ENCODE measurements around the gene SHISA6.

The SHISA6 gene

GRCh38 chr17:11256877-11257276 is 15.9 kb downstream of the SHISA6 start:
- 70% methylated on average over 11 of the region's 11 CpGs for whole genome bisulfite sequencing
- no peaks in the 10 kb centered on the region for H3K79me1 ChIP-seq (replicated peaks; ENCODE audit: low read length, poor library complexity, severe bottlenecking)
- no peak overlapping the region for H3K4ac ChIP-seq (ENCODE audit: low read depth in 1 of 2, low read length in 2 of 2)
- H3K23ac ChIP-seq (ENCODE audit: low read length in 2 of 2) = no peak overlapping the region
- H3K4me2 ChIP-seq (ENCODE audit: low read length, poor library complexity, severe bottlenecking) = no peak overlapping the region
- no peaks in the 10 kb centered on the region for H3K4me1 ChIP-seq (ENCODE audit: control insufficient read depth, insufficient read depth, low read depth, low read length)
- H3K36me3 ChIP-seq (ENCODE audit: control insufficient read depth in 1 of 2, insufficient read depth in 2 of 2, low read depth in 1 of 2, low read length in 2 of 2) = no peaks in the 10 kb centered on the region
- H2BK5ac ChIP-seq (ENCODE audit: low read depth, low read length, poor library complexity, severe bottlenecking) = no peak overlapping the region
- no peak for DNase-seq
- H2BK12ac ChIP-seq (ENCODE audit: low read length in 2 of 2) = no peak overlapping the region
- H3K9ac ChIP-seq (ENCODE audit: low read length) = no peak overlapping the region
- no peak overlapping the region for H2AK5ac ChIP-seq (ENCODE audit: low read length, severe bottlenecking)
- no peak overlapping the region for H2AFZ ChIP-seq (ENCODE audit: low read depth, low read length)
- H2BK15ac ChIP-seq (ENCODE audit: low read depth, poor library complexity, severe bottlenecking) = no peak overlapping the region
- H3K9me3 ChIP-seq (ENCODE audit: control insufficient read depth, low read length) = no peaks in the 10 kb centered on the region
- H3K14ac ChIP-seq (ENCODE audit: low read length in 2 of 2) = no peak overlapping the region
- no peak overlapping the region for H3K18ac ChIP-seq (ENCODE audit: low read depth in 1 of 2, low read length in 2 of 2)
- H4K8ac ChIP-seq (ENCODE audit: low read length) = no peak overlapping the region
- no peak overlapping the region for H3K4me3 ChIP-seq (ENCODE audit: insufficient read depth in 1 of 2, low read depth in 1 of 2, low read length in 2 of 2)
- no peak overlapping the region for H4K91ac ChIP-seq (ENCODE audit: low read length)
- no peak overlapping the region for H3K27ac ChIP-seq (ENCODE audit: low read length, poor library complexity, severe bottlenecking)
- peaks cover 0 to 4% of the 10 kb centered on the region in 2 experiments for H3K27me3 ChIP-seq (ENCODE audit: control insufficient read depth in 1 of 2, insufficient read depth in 1 of 2, low read length in 2 of 2)
- H2BK120ac ChIP-seq (ENCODE audit: low read depth, low read length) = no peak overlapping the region

DNA sequence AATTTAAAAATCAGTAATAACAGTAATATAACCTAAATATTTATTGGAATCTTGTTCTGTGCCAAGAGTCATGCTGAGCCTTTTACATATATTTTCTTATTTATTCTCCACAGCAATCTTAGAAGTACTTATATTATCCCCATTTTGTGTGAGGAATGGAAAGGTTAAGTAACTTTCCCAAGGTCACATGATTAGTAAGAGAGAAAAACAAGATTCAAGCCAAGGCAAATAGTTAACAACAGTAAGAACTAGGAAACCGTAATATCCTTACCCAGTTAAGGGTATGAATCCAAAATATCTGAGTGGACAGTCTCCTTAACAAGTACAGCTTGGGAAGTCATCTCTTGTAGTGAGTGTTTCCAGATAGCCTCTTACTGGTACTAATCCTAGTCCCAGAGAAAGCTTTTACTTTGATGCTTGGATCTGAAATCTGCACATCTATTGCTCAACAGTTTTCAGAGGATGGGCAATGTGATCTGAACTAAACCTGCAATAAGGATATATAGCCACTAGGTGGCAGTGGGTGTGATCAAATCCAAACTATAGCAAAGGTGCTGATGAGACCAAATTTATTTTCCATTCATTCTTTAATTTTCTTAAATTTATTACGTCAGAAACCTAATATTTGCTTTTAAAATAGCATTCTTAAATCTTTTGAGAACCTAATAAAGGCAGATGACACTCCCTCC is 23.3 kb downstream of the SHISA6 start:
- H2BK15ac ChIP-seq (ENCODE audit: low read depth, poor library complexity, severe bottlenecking) = no peak overlapping the region
- no peak overlapping the region for H3K14ac ChIP-seq (ENCODE audit: low read length in 2 of 2)
- H2BK5ac ChIP-seq (ENCODE audit: low read depth, low read length, poor library complexity, severe bottlenecking) = no peak overlapping the region
- H3K27me3 ChIP-seq (ENCODE audit: control insufficient read depth in 1 of 2, insufficient read depth in 1 of 2, low read length in 2 of 2) = no peaks in the 10 kb centered on the region
- no peak overlapping the region for H4K8ac ChIP-seq (ENCODE audit: low read length)
- H3K23ac ChIP-seq (ENCODE audit: low read length in 2 of 2) = no peak overlapping the region
- H2BK12ac ChIP-seq (ENCODE audit: low read length in 2 of 2) = no peak overlapping the region
- no peak overlapping the region for H3K18ac ChIP-seq (ENCODE audit: low read depth in 1 of 2, low read length in 2 of 2)
- H3K4me1 ChIP-seq (ENCODE audit: control insufficient read depth, insufficient read depth, low read depth, low read length) = no peaks in the 10 kb centered on the region
- no peak overlapping the region for H4K91ac ChIP-seq (ENCODE audit: low read length)
- H3K4ac ChIP-seq (ENCODE audit: low read depth in 1 of 2, low read length in 2 of 2) = no peak overlapping the region
- H2AFZ ChIP-seq (ENCODE audit: low read depth, low read length) = no peak overlapping the region
- H3K9me3 ChIP-seq (ENCODE audit: control insufficient read depth, low read length) = peaks cover 17% of the 10 kb centered on the region
- H2AK5ac ChIP-seq (ENCODE audit: low read length, severe bottlenecking) = no peak overlapping the region
- H3K27ac ChIP-seq (ENCODE audit: low read length, poor library complexity, severe bottlenecking) = no peak overlapping the region
- no peaks in the 10 kb centered on the region for H3K36me3 ChIP-seq (ENCODE audit: control insufficient read depth in 1 of 2, insufficient read depth in 2 of 2, low read depth in 1 of 2, low read length in 2 of 2)
- no peak overlapping the region for H2BK120ac ChIP-seq (ENCODE audit: low read depth, low read length)
- H3K4me2 ChIP-seq (ENCODE audit: low read length, poor library complexity, severe bottlenecking) = no peak overlapping the region
- no peak for DNase-seq
- WGBS = no CpG with 5 or more reads among the region's 2 CpGs
- H3K9ac ChIP-seq (ENCODE audit: low read length) = no peak overlapping the region
- H3K4me3 ChIP-seq (ENCODE audit: insufficient read depth in 1 of 2, low read depth in 1 of 2, low read length in 2 of 2) = no peak overlapping the region
- H3K79me1 ChIP-seq (replicated peaks; ENCODE audit: low read length, poor library complexity, severe bottlenecking) = no peaks in the 10 kb centered on the region

DNA sequence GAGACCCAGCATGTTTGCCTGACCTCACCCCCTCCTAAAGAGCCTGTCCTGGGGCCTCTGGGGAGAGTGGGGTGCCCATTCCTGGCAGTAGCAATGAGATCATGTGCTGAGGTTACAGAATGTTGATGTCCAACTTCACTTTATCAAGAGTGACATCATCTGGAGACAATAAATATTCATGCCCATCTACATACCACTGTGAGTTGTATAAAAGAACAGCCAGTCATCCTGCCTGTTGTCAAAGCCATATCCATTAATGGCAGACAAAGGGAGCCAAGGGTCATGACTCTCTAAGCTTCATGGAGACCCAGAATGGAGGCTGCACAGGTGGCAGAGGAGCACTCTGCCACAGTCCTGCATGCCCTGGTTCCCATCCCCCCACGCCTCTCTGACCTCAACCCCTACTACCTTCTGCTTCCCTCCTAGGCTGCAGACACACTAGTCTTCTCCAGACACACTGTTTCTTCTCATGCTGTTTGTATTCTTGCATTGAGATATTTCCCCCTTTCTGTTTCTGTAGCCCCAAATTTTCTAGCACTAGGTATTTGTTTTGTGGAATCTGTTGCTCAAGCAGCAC is 27.1 kb downstream of the SHISA6 start:
- no peak overlapping the region for H3K4me3 ChIP-seq (ENCODE audit: insufficient read depth in 1 of 2, low read depth in 1 of 2, low read length in 2 of 2)
- H3K9me3 ChIP-seq (ENCODE audit: control insufficient read depth, low read length) = peaks cover 14% of the 10 kb centered on the region
- DNase-seq = no peak
- no peaks in the 10 kb centered on the region for H3K4me1 ChIP-seq (ENCODE audit: control insufficient read depth, insufficient read depth, low read depth, low read length)
- no peak overlapping the region for H2BK120ac ChIP-seq (ENCODE audit: low read depth, low read length)
- 31% methylated on average over 1 of the region's 1 CpG for WGBS
- no peaks in the 10 kb centered on the region for H3K79me1 ChIP-seq (replicated peaks; ENCODE audit: low read length, poor library complexity, severe bottlenecking)
- no peak overlapping the region for H2BK15ac ChIP-seq (ENCODE audit: low read depth, poor library complexity, severe bottlenecking)
- H2BK12ac ChIP-seq (ENCODE audit: low read length in 2 of 2) = no peak overlapping the region
- H3K27me3 ChIP-seq (ENCODE audit: control insufficient read depth in 1 of 2, insufficient read depth in 1 of 2, low read length in 2 of 2) = no peaks in the 10 kb centered on the region
- H3K27ac ChIP-seq (ENCODE audit: low read length, poor library complexity, severe bottlenecking) = no peak overlapping the region
- H3K23ac ChIP-seq (ENCODE audit: low read length in 2 of 2) = no peak overlapping the region
- no peak overlapping the region for H2AK5ac ChIP-seq (ENCODE audit: low read length, severe bottlenecking)
- no peak overlapping the region for H3K4me2 ChIP-seq (ENCODE audit: low read length, poor library complexity, severe bottlenecking)
- no peaks in the 10 kb centered on the region for H3K36me3 ChIP-seq (ENCODE audit: control insufficient read depth in 1 of 2, insufficient read depth in 2 of 2, low read depth in 1 of 2, low read length in 2 of 2)
- no peak overlapping the region for H2AFZ ChIP-seq (ENCODE audit: low read depth, low read length)
- H3K9ac ChIP-seq (ENCODE audit: low read length) = no peak overlapping the region
- H3K18ac ChIP-seq (ENCODE audit: low read depth in 1 of 2, low read length in 2 of 2) = no peak overlapping the region
- no peak overlapping the region for H3K4ac ChIP-seq (ENCODE audit: low read depth in 1 of 2, low read length in 2 of 2)
- H2BK5ac ChIP-seq (ENCODE audit: low read depth, low read length, poor library complexity, severe bottlenecking) = no peak overlapping the region
- no peak overlapping the region for H4K8ac ChIP-seq (ENCODE audit: low read length)
- no peak overlapping the region for H3K14ac ChIP-seq (ENCODE audit: low read length in 2 of 2)
- no peak overlapping the region for H4K91ac ChIP-seq (ENCODE audit: low read length)

- Histone ChIP-seq H2BK120ac (ENCODE audit: low read depth, low read length) (no peak overlapping the region), H2BK12ac (ENCODE audit: low read length in 2 of 2) (no peak overlapping the region), H3K14ac (ENCODE audit: low read length in 2 of 2) (no peak overlapping the region), H2AK5ac (ENCODE audit: low read length, severe bottlenecking) (no peak overlapping the region), H3K79me1 (replicated peaks; ENCODE audit: low read length, poor library complexity, severe bottlenecking) (no peaks in the 10 kb centered on the region), H2AFZ (ENCODE audit: low read depth, low read length) (no peak overlapping the region), H3K36me3 (ENCODE audit: control insufficient read depth in 1 of 2, insufficient read depth in 2 of 2, low read depth in 1 of 2, low read length in 2 of 2) (no peaks in the 10 kb centered on the region), H2BK15ac (ENCODE audit: low read depth, poor library complexity, severe bottlenecking) (no peak overlapping the region), H2BK5ac (ENCODE audit: low read depth, low read length, poor library complexity, severe bottlenecking) (no peak overlapping the region), H3K4ac (ENCODE audit: low read depth in 1 of 2, low read length in 2 of 2) (no peak overlapping the region), H4K8ac (ENCODE audit: low read length) (no peak overlapping the region), H3K9ac (ENCODE audit: low read length) (no peak overlapping the region), H3K4me1 (ENCODE audit: control insufficient read depth, insufficient read depth, low read depth, low read length) (no peaks in the 10 kb centered on the region), H3K18ac (ENCODE audit: low read depth in 1 of 2, low read length in 2 of 2) (no peak overlapping the region), H3K4me3 (ENCODE audit: insufficient read depth in 1 of 2, low read depth in 1 of 2, low read length in 2 of 2) (no peak overlapping the region), H3K27me3 (ENCODE audit: control insufficient read depth in 1 of 2, insufficient read depth in 1 of 2, low read length in 2 of 2) (no peaks in the 10 kb centered on the region), H4K91ac (ENCODE audit: low read length) (no peak overlapping the region), H3K9me3 (ENCODE audit: control insufficient read depth, low read length) (peaks cover 4% of the 10 kb centered on the region), H3K23ac (ENCODE audit: low read length in 2 of 2) (no peak overlapping the region), H3K27ac (ENCODE audit: low read length, poor library complexity, severe bottlenecking) (no peak overlapping the region), H3K4me2 (ENCODE audit: low read length, poor library complexity, severe bottlenecking) (no peak overlapping the region)
- WGBS = 78% methylated on average over 7 of the region's 7 CpGs
- DNase-seq = no peak
Observed at GRCh38 chr17:11269210-11269609, 28.2 kb downstream of the SHISA6 start.
